CD4-positive, alpha-beta T cell treated with Interleukin-1 beta for 1 hour (primary cell): ENCODE measurements around the gene FHL3.
A peak's percentile ranks its signal among the peaks of the same experiment; 100 is the strongest.
"Not testable (repeated sequence)": the region's sequence is repeated elsewhere in the genome, so short reads cannot be mapped to it uniquely, and the experiment has no call there.

Source experiments
- DNase-seq, 2 donors: peaks; one replicate each; pipeline ENCODE4 v3.0.0-alpha.2; 2020 to 2022

FHL3 gene

DNA sequence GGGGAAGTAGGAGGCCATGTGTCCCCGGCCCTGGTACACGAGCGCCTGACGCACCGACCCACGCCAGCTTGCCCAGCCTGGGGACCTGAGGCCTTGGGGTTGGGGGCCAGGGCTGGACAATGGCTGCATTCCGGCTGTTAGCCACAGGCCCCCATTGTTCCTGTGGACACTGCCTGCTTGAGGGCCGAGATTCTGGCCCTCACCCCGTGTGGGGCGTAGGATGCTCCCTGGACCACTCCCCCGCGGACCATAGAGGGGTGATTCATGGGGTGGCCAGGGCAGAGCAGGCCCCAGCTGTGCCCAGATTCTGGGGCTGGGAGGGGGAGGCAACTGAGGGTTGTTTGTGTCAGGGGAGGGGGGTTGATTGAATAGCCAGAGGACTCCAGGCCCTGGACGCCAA lies 29.6 kb upstream of the FHL3 start:
- no peak for DNase-seq

DNA sequence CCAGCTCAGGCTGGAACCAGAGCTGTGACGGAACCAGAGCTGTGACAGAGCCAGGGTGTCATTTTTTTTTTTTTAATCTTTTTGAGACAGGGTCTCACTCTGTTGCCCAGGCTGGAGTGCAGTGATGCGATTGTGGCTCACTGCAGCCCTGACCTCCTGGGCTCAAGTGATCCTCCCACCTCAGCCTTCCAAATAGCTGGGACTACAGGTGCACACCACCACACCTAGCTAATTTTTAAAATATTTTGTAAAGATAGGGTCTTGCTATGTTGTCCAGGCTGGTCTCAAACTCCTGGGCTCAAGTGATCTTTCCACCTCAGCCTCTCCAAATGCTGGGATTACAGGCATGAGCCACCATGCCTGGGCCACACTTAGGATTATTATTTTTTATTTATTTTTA lies 27.7 kb upstream of the FHL3 start:
- not testable (repeated sequence) for DNase-seq

DNA sequence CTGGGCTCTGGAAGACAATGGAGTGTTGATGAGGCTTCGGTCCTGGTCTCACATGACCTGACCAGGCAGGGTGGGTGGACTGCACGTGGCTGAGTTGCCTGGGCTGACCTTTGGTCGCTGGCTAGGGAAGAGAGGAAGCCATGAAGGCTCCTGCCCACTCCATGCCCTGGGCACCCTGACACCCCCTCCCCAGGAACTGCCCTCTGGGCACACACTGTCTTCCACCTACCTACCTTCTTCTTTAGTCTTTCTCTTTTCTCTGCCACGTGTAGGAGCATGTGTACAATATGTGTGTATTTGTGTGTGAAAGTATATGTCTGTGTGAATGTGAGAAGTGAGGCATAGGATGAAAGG lies 26.2 kb upstream of the FHL3 start:
- DNase-seq = no peak

DNA sequence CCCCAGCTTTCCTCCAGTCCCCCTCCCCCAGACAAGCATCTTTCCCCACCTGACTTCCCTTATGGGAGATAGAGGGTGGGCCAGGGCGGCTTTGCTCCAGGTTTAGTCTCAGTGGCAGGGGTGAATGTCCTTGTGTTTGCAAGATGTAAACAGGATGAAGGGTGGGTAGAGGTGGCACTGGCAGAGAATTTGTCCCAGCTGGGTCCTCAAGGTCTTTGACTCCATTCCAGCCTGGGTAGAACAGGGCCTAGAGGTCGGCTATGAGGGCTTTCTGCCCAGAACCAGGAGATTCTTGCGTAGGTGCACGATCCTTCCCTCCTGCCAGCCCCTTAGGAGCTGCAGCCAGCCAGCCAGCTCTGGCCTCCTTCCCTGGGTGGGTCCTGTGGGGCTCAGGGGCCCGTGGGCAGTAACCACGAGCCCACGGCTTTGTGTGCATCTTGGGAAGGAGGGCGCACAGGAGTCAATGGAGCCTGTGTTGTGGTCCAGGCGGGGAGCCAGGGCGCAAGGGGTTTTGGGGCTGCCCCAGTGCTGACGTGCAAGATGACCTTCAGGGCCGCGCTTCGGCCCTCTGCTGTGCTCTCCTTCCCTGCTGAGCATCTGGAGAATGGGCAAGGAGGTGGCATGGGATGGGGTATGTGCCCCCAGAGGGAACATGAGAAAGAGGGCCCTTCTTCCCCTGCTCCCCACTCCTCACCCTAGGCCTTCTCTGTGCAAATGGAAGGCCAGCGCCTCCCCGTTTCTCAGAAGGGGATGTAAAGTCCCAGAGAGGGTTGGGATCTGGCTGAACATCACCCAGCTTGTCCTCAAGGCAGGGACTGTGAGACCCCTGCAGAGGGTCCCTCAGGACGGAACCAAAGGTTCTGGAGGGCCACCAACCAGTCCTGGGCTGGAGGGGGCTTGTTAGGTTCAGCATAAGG lies 25.5 kb upstream of the FHL3 start:
- DNase-seq = no peak

DNA sequence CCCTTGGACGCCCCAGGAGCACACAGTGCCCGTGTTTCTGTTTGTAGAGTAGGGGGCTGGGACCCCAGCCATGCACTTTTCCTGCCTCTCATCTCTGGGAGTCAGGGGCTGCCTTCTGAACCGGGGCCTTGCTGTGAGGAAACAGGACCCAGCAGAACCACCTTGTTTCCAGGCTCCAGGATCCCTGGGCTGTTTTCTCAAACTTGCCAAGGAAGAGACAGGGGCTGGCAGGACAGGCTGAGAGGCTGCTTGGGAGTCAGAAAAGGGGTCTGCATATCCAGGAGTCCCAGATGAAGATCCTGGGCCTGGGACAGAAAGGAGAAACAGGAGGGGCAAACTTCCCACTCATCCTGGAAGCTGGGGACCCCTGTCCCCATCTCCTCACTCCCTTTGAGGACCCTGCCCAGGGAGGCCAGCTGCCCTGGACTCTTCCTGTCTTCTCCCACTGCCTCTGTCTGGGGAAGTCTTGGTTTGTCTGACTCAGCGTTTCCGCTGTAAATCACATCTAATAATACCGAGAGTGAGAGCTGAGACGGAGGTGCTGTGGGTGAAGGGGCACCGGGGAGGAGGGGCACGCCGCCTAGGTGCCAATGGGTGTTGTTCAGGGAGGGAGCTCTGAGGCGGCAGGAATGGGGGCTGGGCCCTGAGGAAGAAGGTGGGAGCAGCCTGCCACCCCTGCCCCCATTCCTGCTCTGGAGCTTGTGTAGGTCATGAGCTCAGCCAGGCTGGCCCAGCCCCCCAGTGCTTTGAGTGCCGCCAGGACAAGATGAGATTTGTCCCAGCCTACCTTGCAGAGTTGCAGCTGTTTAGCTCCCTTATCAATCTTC lies 24.6 kb upstream of the FHL3 start:
- peak; percentile 37 to 49 for DNase-seq

DNA sequence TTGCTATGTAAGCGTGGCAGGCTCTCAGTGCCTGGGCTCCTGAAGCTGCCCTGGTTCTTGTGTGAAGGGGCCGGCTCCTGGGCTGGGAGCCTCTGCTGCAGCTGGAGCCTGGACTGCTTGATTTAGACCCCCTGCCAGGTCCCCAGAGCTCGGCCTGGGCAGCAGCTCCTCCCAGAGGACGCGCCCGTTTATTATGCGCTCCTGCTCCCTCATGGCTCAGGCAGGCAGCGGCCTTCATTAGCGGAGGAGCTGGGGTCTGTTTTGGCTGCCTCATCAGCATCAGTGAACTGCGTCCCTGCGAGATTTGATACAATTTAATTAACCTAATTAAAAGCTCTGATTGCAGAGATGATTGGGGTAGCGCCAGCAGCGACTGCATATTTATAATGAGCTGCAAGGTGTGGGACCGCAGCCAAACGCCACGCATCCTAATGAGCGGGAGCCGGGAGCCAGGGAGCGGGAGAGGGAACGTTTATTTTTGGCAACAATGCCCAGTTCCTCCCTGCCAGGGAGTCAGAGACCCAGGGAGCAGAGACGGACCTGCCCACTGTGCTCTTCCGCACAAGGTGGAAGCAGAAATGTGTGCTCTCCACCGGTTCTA lies 23.9 kb upstream of the FHL3 start:
- DNase-seq = no peak

DNA sequence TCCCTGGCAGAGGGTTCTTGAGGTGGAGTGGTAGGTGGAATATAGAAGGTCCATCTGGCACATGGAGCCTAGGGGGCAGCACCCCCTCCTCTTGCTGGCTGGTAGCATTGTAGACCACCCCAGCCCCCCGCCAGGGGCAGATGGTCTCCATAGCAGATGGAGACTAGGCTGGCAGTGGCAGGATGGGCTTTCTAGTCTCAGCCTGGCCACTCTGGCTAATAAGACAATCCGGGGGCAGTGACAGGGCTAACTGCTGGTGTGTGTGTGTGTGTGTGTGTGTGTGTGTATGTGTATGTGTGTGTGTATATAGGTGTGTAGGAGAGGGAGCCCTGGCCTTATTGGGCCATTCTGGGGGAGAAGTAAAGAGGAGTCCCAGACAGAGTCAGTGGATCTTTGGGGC lies 23.4 kb upstream of the FHL3 start:
- DNase-seq = no peak

DNA sequence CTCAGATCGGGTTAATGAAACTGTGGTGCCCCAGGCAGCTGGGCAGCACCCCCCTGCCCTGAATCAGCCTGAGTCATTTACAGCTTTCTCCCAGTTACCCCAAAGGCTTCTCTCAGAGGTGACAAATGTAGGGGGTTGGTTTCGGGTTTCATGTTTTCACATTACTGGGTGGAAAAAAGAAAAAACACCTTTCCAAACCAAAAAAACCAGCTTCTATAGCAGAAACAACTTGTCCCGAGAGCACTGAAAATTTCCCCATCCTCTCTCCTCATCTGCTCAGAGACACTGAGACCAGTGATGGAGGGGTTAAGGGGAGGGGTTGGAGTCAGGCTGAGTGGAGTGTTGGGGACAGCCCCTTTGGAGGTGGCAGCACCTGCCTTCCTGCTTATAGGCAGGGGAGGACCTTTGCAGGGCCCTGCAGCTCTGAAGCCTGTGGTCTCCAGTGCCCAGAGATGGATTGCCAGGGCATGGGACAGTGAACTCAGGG lies 22.8 kb upstream of the FHL3 start:
- no peak for DNase-seq

DNA sequence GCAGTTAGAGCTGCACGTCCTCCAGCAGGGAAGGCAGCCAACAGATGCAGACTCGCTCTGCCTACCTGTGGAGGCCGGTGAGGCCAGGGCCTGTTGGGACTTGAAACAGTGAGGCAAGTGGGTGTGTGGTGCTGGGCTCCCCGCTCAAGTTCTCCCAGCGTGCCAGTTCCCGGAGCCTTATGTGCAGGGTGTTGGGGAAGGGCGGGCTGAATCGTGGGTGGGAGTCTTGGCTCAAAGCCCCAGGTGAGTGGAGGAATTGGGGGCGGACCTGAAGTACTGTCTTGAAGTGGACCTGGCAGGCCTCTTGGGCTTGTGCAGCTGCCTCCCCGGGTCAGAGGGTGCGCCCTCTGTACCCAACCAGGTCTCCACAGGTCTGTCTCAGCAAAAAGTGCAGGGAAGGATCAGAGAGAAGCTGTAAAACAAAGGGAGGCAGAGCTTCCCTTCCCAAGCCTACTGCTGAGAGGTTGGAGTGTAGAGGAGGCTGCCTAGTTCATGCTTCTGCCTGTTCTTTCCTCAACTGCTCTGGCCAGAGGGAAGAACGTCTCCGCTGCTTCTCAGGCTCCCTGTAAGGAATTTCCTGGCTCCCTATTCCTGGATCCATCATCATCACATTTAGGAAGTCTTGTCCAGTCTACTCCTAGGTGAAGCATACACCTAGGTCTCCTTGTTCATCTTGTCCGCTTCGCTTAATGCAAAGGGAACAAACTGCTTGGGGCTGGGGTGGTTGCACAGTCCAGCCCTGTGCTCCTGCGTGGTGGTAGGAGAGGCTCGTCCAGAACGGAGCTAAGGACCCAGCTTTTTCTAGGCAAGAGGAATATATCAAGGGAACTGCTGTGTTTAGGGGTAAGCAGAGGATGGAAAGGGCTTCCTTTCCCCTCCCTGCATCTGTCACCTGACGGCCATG lies 22.1 kb upstream of the FHL3 start:
- no peak for DNase-seq

DNA sequence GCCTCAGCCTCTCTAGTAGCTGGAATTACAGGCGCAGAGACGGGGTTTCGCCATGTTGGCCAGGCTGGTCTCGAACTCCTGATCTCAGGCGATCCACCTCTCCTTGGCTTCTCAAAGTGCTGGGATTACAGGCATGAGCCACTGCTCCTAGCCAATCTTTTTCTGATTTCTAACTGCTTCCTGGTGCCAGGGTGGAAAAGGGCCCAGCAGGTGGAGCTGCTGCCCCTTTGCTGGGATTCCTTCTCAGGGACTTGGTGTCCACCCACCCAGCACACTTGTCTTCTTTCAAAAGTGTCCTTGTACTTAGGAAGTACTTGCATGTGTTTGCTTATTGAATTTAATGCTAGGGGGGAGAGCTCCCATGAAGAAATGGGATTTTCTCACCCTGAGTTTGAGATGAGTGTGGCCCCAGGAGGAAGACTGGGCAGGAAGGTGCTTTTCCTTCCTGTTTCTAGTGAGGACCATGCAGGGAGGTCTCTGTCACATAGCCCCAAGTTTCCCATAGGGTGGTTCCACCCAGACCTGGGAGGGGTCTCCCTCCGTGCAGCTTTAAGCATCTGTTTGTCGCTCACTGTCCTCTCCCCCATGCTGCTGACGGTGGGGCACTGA lies 21.4 kb upstream of the FHL3 start:
- no peak for DNase-seq

DNA sequence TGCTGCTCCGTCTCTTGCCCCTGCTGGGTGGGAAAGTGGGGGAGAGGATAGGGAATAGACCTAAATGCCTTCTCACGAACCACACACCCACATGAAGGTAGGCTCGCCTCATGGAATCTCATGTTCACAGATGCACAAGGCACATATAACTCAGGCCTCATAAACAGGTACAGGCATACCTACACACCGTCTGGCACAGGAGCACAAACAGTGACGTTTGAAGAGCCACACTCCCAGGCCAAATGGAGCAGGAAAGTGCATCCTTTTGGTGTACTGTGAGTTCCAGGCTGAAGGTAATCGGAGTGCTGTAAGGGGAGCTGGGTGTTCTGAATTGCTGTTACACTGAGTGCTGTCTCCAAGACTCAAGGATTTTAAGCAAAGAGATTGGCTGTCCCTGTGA lies 20.4 kb upstream of the FHL3 start:
- no peak for DNase-seq

DNA sequence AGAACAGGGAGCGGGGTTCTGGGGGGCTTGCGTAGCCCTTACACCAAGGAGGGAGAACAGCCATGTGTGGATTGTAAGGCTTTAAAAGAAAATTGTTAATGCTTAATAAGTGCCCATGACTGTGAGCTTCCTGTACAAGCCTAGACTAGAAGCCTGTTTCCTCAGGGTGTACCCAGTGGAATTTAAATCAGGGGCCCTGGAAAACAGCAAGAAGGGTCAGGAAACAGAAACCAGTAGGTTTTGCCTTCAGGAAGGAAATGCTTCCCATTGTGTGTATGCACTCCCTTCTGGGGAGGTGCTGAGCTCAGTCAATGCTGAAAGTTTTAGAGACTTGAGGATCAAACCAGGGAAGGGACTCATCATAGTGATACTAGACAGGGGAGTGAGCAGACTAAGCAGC lies 19.9 kb upstream of the FHL3 start:
- no peak for DNase-seq

DNA sequence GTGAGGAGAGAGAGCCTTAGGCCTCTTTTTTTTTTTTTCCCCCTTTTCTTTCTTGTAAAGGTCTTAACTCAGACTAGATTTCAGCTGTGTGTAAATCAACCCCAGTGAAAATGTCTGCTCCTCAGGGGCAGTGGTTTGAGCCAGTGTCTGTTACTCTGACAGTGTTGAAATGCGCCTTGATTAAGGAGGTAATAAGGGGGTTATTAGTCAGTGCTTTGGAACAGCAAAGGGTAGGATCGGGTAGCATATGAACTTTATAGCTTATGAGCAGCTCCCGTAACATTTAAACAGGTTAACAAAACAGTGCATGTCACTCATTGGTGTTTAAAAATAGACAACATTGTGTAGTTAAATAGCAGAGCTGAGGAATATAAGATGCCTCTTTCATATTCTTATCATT lies 17.5 kb upstream of the FHL3 start:
- DNase-seq = no peak

DNA sequence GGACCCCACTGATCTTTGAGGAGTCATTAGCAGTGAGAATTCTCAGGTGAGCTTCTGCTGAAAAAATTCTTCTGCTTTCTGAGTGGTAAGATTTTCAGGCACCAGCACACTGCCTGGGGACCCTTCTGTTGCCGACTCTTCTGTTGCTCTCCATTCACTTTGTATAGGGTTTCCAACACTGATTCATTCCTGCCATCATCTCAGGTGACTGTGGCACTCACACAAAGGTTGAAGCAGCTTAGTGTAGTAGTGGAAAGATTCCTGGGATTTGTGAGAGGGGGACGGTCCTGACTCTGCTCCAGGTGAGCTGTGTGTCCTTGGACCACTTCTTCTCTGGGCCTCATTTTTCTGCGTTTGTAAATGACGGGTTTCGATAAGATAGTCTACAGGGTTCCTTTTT lies 16.7 kb upstream of the FHL3 start:
- DNase-seq = no peak

DNA sequence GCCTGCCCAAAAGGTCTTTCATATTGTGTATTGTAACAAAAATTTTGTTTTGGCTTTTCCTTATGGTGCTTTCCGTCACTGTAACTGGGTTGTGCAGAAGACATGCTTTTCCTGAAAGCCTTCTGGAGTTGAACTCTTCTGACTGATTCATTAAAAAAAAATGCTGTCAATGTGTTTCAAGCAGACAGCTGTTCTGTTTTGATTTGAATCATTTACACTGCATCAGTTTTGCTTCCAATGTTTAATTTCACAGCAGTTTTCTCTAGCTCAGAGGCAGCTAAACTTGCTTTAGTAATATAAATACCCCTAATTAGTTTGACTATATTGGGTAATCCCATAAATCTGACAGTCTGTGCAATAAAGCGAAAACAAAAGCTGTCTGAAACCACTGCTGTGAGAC lies 15.1 kb upstream of the FHL3 start:
- no peak for DNase-seq

DNA sequence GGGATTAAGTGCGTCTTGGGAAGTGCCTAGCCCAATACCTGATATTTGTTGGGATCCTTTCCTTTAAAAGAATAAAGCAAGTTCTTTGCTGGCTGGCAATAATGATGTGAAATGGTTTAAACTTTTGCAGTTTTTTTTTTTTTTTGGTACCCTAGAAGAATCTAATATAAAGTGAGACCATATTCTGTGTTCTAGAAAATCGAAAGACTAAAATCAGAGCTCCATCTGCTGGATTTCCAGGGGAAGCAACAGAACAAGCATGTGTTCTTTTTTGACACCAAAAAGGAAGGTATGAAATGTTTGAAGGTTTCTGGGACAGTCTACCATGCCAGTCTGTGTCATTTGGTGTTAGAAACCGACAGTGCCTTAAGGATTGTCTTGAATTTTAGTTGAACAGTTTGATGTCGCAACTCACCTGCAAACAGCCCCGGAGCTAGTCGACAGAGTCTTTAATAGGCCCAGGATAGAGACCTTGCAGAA lies 13.6 kb upstream of the FHL3 start:
- DNase-seq = peak in 1 of 2 donors; percentile 52

DNA sequence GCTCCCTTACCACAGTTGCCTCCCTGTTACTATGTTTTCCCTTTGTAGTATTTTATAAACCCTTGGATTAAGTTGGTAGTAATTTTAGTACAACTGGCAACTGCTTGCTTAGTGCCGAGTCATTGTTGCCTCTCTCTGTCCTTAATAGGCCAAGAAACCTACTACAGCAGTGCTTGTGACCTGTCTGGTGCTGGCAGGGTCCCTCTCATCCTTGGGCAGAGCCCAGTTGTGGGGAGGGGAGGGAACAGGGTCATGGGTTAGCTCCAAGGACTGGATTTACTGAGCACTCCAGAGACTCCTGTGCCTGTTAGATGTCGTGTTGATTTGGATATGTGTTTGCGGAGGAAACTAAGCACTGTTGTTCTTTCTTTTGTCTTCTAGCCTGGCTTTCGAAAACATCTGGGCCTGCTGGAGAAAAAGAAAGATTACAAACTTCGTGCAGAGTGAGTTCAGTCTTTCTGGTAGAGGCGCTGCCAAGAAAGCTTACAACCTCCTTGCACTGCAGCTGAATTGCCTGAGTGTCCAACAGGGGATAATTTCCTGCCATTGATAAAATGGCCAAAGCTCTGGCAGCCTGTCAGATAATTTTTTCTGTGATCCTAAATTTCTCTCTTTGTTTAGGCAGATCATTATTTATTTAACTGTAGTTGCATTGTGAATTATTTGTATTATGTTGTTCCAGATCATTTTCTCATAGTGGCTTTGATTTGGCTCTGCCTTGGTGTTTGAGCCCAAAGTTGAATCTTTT lies 10.8 kb upstream of the FHL3 start:
- no peak for DNase-seq

DNA sequence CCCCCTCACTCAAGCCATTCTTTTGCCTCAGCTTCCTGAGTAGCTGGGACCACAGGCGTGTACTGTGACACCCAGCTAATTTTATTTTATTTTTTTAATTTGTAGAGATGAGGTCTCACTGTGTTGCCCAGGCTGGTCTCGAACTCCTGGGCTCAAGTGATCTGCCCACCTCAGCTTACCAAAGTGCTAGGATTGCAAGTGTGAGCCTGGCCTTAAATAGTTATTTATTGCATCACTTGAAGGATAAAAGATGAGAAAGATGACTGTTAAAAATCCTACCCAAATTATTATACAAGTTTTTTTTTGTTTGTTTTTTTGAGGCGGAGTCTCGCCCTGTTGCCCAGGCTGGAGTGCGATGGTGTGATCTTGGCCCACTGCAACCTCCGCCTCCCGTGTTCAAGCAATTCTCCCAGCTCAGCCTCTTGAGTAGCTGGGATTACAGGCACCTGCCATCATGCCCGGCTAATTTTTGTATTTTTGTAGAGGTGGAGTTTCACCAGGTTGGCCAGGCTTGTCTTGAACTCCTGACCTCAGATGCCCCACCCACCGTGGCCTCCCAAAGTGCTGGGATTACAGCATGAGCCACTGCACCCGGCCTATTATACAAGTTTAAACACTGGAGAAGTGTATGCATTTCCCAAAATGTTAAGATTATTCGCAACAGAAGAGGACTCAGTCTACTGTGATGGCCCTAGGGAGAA lies 9.6 kb upstream of the FHL3 start:
- DNase-seq = no peak

DNA sequence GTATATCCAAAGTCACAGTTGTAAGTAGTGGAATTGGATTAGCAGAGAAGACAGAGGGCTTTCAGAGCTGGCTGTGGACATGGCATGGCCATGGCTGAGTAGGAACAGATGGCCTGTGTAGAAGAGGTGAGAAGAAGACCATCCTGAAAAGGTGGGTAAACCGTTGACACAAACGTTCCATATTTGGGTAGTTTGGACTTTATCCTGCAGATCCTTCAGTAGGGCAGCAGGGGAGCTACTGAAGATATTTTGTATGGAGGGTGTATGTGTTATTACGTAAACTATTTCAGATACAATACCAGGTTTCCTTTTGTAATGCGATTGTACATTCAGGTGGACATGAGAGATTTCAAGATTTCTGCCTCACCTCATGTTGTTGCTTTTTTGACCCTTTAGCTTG lies 8.9 kb upstream of the FHL3 start:
- DNase-seq = no peak

DNA sequence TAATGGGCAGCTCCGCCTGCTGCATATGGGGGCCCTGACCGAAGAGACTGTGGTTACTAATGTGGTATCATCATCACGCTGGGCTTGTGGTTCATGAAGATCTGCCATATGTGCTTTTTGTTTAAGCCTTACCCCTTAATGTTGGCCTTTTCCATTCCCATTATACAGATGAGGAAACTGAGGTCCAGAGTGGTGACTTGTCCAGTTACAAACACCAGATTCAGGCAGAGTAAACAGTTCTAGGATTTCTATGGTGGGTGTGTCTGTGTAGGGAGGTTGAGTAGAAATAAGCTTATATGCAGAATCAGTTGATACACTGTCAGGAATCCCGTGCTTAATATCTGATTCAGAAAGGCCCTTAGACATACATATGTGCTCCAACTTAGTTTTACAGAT lies 7.9 kb upstream of the FHL3 start:
- DNase-seq = no peak
